Measurements from ENCODE around the gene ACSL1. TPM values are rescaled to one million over a fixed set of nuclear protein-coding genes. Genes with fewer than 3 reads are reported as not detected.

ACSL1 gene
- total and polyA plus RNA-seq, 2 of the 8 experiments (the other 6 are each of a cell fraction or from before 2014, with no cell fraction given) = 2.3 to 8.7 TPM

DNA sequence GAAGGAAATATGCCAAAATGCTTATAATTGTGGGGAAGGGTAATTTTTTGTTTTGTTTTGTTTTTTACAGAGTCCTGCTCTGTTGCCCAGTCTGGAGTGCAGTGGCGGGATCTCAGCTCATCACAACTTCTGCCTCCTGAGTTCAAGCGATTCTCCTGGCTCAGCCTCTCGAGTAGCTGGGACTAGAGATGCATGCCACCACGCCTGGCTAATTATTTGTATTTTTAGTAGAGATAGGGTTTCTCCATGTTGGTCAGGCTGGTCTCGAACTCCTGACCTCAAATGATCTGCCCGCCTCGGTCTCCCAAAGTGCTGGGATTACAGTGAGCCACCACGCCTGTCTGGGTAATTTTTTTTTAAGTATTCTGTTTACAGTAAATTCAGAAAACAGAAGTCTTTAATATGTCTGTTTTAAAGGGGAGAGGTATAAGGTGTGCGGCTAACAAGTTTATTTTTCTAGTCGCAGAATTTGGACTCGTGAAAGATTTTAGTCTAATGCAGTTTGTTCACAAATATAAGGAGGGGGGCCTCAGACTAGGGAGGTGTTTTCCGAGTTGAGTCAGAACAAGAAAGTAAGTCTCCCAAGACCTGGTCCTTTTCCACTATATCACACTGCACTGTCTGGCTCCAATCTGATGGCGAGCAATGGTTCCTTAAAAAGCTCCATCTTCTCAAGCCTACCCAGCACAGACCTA, 1.5 kb downstream of the ACSL1 start:
- POLR2A ChIA-PET (ENCODE audit: partially characterized antibody) = interaction anchor here (1.4 kb wide), 1 partner anchor 11 kb away, joined by 9 read pairs; no protein-coding TSS in a partner anchor
- H3K9ac ChIP-seq (replicated peaks in 1 of 4; ENCODE audit: extremely low read depth in 1 of 4, low read depth in 3 of 4, low read length in 3 of 4) = no peak overlapping the region
- FAIRE-seq = no peak
- H4K5ac ChIP-seq (ENCODE audit: insufficient read length, low read depth, low read length) = no peak overlapping the region
- no peaks in the 10 kb centered on the region; a peak in 1 of 8 replicates for H3K36me3 ChIP-seq (ENCODE audit: control insufficient read depth in 2 of 4, insufficient read depth in 4 of 4, low read length in 3 of 4)
- H3K4me3 ChIP-seq (ENCODE audit: extremely low read depth in 1 of 4, insufficient read depth in 2 of 4, low read depth in 3 of 4, low read length in 4 of 4) = no peak overlapping the region
- no peak overlapping the region for H3K56ac ChIP-seq (replicated peaks; ENCODE audit: insufficient read length, low read depth, low read length)
- no peak overlapping the region for H3K18ac ChIP-seq (ENCODE audit: extremely low read depth, low read length)
- no peak overlapping the region for H3K23ac ChIP-seq (ENCODE audit: insufficient read length)
- H2AK5ac ChIP-seq (ENCODE audit: low read depth, low read length) = no peak overlapping the region
- peaks cover 0 to 2% (median 0%) of the 10 kb centered on the region in 4 experiments; a peak in 4 of 7 replicates for H3K4me1 ChIP-seq (replicated peaks in 1 of 4; ENCODE audit: control insufficient read depth in 3 of 4, insufficient read depth in 4 of 4, low read length in 3 of 4)
- no peak overlapping the region for H2BK12ac ChIP-seq (ENCODE audit: low read depth, low read length)
- H2AFZ ChIP-seq (ENCODE audit: low read length) = no peak overlapping the region
- H4K20me1 ChIP-seq (replicated peaks in 1 of 2; ENCODE audit: control insufficient read depth in 1 of 2, insufficient read depth in 2 of 2, low read length in 2 of 2) = peaks cover 0 to 2% of the 10 kb centered on the region in 2 experiments
- H4K91ac ChIP-seq (replicated peaks; ENCODE audit: insufficient read length, low read length) = no peak overlapping the region
- H2BK15ac ChIP-seq (ENCODE audit: low read length) = no peak overlapping the region
- H3K4me2 ChIP-seq (ENCODE audit: insufficient read depth in 1 of 2, low read depth in 2 of 2, low read length in 2 of 2) = no peak overlapping the region; a peak in 1 of 4 replicates
- no peaks in the 10 kb centered on the region for H3K9me3 ChIP-seq (ENCODE audit: insufficient read depth in 2 of 2, low read depth in 1 of 2, low read length in 1 of 2)
- H3K79me2 ChIP-seq (ENCODE audit: control insufficient read depth in 1 of 2, insufficient read depth in 2 of 2, low read length in 2 of 2) = no peaks in the 10 kb centered on the region
- H2BK20ac ChIP-seq (ENCODE audit: low read length) = no peak overlapping the region
- no peak overlapping the region for H2BK120ac ChIP-seq (replicated peaks; ENCODE audit: low read depth, low read length)
- no peak overlapping the region for H3K4ac ChIP-seq (replicated peaks; ENCODE audit: insufficient read length, low read depth, low read length)
- peaks cover 12% of the 10 kb centered on the region; the same call in 1 of the 2 replicates for H3K23me2 ChIP-seq (ENCODE audit: low read depth, low read length)
- 89% methylated on average over 13 of the region's 13 CpGs; no CpG with 5 or more reads in 1 of the 2 experiments for WGBS, 2 experiments (ENCODE audit: extremely low coverage in 1 of 2, insufficient coverage in 1 of 2, insufficient read length in 1 of 2, insufficient replicate concordance in 2 of 2, low coverage in 1 of 2, low lambda C conversion rate in 2 of 2, missing lambda C conversion rate in 1 of 2)
- H3K27ac ChIP-seq (ENCODE audit: low read depth, low read length) = no peak overlapping the region
- H2BK5ac ChIP-seq (ENCODE audit: low read depth, low read length) = no peak overlapping the region
- no peaks in the 10 kb centered on the region for H3K79me1 ChIP-seq (ENCODE audit: low read depth, low read length)
- CTCF ChIA-PET (ENCODE audit: partially characterized antibody) = no interaction called here
- DNase-seq (ENCODE audit: low read depth in 1 of 2, low spot score in 2 of 2) = no peak
- peaks cover 19 to 44% (median 32%) of the 10 kb centered on the region in 4 experiments for H3K27me3 ChIP-seq (replicated peaks in 1 of 4; ENCODE audit: control insufficient read depth in 3 of 4, extremely low read depth in 1 of 4, insufficient read depth in 3 of 4, low read length in 3 of 4)
- no peak overlapping the region for H3K14ac ChIP-seq (ENCODE audit: insufficient read length)
- TF ChIP-seq SIRT6 (IDR thresholded peaks at IDR 0.05; ENCODE audit: low read length) (no peak), SIN3A (conservative IDR thresholded peaks at IDR 0.05 in 1 of 2, IDR thresholded peaks at IDR 0.05 in 1 of 2; ENCODE audit: low read depth in 1 of 2, low read length in 2 of 2) (no peak), CEBPB (IDR thresholded peaks at IDR 0.05; ENCODE audit: low read depth, low read length) (no peak), NANOG (IDR thresholded peaks at IDR 0.05; ENCODE audit: insufficient read depth, low read depth, low read length, poor library complexity, severe bottlenecking) (no peak), SAP30 (IDR thresholded peaks at IDR 0.05; ENCODE audit: insufficient read depth, insufficient replicate concordance, low read length) (no peak)
- TF ChIP-seq, protein P1, sequence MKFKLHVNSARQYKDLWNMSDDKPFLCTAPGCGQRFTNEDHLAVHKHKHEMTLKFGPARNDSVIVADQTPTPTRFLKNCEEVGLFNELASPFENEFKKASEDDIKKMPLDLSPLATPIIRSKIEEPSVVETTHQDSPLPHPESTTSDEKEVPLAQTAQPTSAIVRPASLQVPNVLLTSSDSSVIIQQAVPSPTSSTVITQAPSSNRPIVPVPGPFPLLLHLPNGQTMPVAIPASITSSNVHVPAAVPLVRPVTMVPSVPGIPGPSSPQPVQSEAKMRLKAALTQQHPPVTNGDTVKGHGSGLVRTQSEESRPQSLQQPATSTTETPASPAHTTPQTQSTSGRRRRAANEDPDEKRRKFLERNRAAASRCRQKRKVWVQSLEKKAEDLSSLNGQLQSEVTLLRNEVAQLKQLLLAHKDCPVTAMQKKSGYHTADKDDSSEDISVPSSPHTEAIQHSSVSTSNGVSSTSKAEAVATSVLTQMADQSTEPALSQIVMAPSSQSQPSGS (IDR thresholded peaks at IDR 0.05; ENCODE audit: low read length) = no peak
- H4K8ac ChIP-seq (ENCODE audit: extremely low read depth, insufficient read depth, low read length) = no peak overlapping the region

Data from H1 (cell line).